GM23248 (cell line): ENCODE results near the gene SKAP1. TPM values are rescaled to one million over a fixed set of nuclear protein-coding genes. Genes with fewer than 3 reads are reported as not detected.

Source experiments
- DNase-seq: peaks from one replicate; pipeline ENCODE4 v3.0.0-alpha.2; 2015
- H2AFZ ChIP-seq: fragments of 200-600 bp; sonication (generic); 2 replicates; pipeline ENCODE4 v1.6.1; 2016; ENCODE audit warnings: antibody characterized with exemption
- H3F3A ChIP-seq: fragments of 200-600 bp; sonication (generic); 2 replicates; pipeline ENCODE4 v1.6.1; 2016; ENCODE audit warnings: mild to moderate bottlenecking, antibody characterized with exemption, mixed run types; ENCODE audit not compliant: insufficient read depth
- H3K27ac ChIP-seq: fragments of 200-600 bp; sonication (generic); 2 replicates; pipeline ENCODE4 v1.5.1; 2016; ENCODE audit warnings: mild to moderate bottlenecking
- H3K27me3 ChIP-seq: fragments of 200-600 bp; sonication (generic); replicated peaks from 2 replicates; pipeline ENCODE4 v1.6.1; 2016; ENCODE audit warnings: mild to moderate bottlenecking; ENCODE audit not compliant: insufficient read depth
- H3K36me3 ChIP-seq: fragments of 200-600 bp; sonication (generic); 2 replicates; pipeline ENCODE4 v1.6.1; 2016; ENCODE audit warnings: low read depth, mild to moderate bottlenecking
- H3K4me1 ChIP-seq: fragments of 200-600 bp; sonication (generic); 2 replicates; pipeline ENCODE4 v1.6.1; 2016; ENCODE audit warnings: mild to moderate bottlenecking; ENCODE audit not compliant: insufficient read depth
- H3K4me2 ChIP-seq: fragments of 200-600 bp; sonication (generic); one replicate; pipeline ENCODE4 v1.6.1; 2016; ENCODE audit warnings: mild to moderate bottlenecking; ENCODE audit not compliant: unreplicated experiment
- H3K4me3 ChIP-seq: fragments of 200-600 bp; sonication (generic); 2 replicates; pipeline ENCODE4 v1.5.1; 2016; ENCODE audit warnings: mild to moderate bottlenecking
- H3K79me2 ChIP-seq: fragments of 200-600 bp; sonication (generic); 2 replicates; pipeline ENCODE4 v1.6.1; 2016; ENCODE audit warnings: mild to moderate bottlenecking; ENCODE audit not compliant: insufficient read depth
- H3K9ac ChIP-seq: fragments of 200-600 bp; sonication (generic); 2 replicates; pipeline ENCODE4 v1.6.1; 2016; ENCODE audit warnings: mild to moderate bottlenecking
- H3K9me2 ChIP-seq: fragments of 200-600 bp; sonication (generic); 2 replicates; pipeline ENCODE4 v1.6.1; 2016; ENCODE audit warnings: mixed run types, mild to moderate bottlenecking, moderate library complexity; ENCODE audit not compliant: insufficient read depth
- H3K9me3 ChIP-seq: fragments of 200-600 bp; sonication (generic); one replicate; pipeline ENCODE4 v1.6.1; 2017; ENCODE audit warnings: low read depth
- H4K20me1 ChIP-seq: fragments of 200-600 bp; sonication (generic); 2 replicates; pipeline ENCODE4 v1.6.0; 2016; ENCODE audit not compliant: insufficient read depth
- EZH2 ChIP-seq: fragments of 200-600 bp; sonication (generic); IDR thresholded peaks from 2 replicates; pipeline ENCODE4 v1.6.1; 2018; ENCODE audit warnings: antibody characterized with exemption, mild to moderate bottlenecking; ENCODE audit not compliant: insufficient read depth, poor library complexity, severe bottlenecking
- EZH2phosphoT487 ChIP-seq: fragments of 200-600 bp; sonication (generic); IDR thresholded peaks from 2 replicates; pipeline ENCODE4 v1.6.1; 2018; ENCODE audit warnings: antibody characterized with exemption, moderate library complexity, mild to moderate bottlenecking, low read depth; ENCODE audit not compliant: insufficient read depth
- WGBS, 2 experiments: methylation state at CpG; one replicate each; pipeline ENCODE4 v1.1.6; 2015 to 2017; ENCODE audit warnings: low lambda C conversion rate in 2 of 2, low coverage in 1 of 2; ENCODE audit errors: missing lambda C conversion rate in 2 of 2; 5-methylcytosine and 5-hydroxymethylcytosine counted together
- in situ Hi-C: fragments of 300-500 bp; cut with MboI; formaldehyde crosslinking; loops from 2 replicates; pipeline ENCODE4 v1.15.0; 2020
- polyA plus RNA-seq: library from polyadenylated mRNA; unstranded; fragments of >200 nt; fragmentation: Nextera tagmentation; extraction: Ambion mirVana; gene quantifications from 2 replicates; pipeline ENCODE4 v1.2.1, GENCODE V29; 2016
- total RNA-seq: library from RNA; depleted of rRNA; stranded (reverse); fragments of >200 nt; shearing (Covaris generic); gene quantifications from 2 replicates; pipeline ENCODE4 v1.2.3, GENCODE V29; 2014

The SKAP1 gene
- total and polyA plus RNA-seq, 2 experiments from 2014 or later: not detected

DNA sequence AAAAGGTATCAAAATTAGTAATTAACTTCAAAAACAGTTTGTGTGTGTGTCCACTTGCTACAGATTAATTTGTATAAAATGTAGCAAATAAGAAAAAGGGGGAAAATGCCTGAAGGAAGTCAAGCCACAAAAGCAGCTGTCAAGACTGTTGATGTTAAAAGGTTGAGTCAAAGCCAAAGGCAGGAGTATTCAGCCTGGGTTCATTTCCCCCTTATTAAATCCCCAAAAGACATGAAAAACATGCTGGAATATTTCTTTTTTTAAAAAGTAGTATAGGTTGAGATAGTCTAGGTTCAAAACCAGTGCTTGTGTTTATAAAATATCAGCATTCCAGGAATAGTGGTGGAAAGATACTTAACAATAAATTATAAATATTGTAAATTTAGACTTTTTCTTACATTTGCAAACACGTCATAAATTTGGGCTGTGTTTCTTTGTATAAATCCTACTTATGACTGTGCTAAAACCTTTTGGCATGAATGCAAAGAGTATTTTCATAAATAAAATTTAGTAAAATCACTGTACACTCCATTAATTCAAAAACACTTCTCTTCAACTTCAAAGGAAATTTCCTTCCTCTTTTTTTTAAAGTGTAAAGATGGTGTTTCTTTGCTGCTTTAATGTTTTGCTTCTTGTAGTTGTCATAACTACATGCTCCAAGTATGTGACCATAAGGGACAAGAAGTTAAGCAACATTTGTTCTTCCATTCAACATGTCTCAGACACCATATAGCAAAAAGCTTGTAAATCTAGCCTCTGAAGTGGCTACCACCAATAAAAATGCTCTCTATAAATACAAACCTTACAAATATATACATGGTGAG is 72.0 kb downstream of the SKAP1 start:
- Histone ChIP-seq H3K9ac (no peak overlapping the region), H3K27ac (no peak overlapping the region), H3K4me3 (no peak overlapping the region), H3K27me3 (peaks cover 22% of the 10 kb centered on the region; the same call in 1 of the 2 replicates), H3K4me2 (no peak overlapping the region), H4K20me1 (no peaks in the 10 kb centered on the region), H3K36me3 (no peaks in the 10 kb centered on the region), H3K9me2 (no peaks in the 10 kb centered on the region), H3F3A (no peaks in the 10 kb centered on the region), H3K9me3 (no peaks in the 10 kb centered on the region), H2AFZ (no peak overlapping the region), H3K79me2 (no peaks in the 10 kb centered on the region), H3K4me1 (no peaks in the 10 kb centered on the region)
- in situ Hi-C loops: no loop called here
- DNase-seq: no peak
- 75 to 84% methylated on average over 1 of the region's 1 CpG for WGBS, 2 experiments
- TF ChIP-seq EZH2 (no peak), EZH2phosphoT487 (no peak)

- H3K27ac ChIP-seq: no peak overlapping the region
- in situ Hi-C loops: no loop called here
- WGBS, 2 experiments: 56 to 60% methylated on average over 2 of the region's 2 CpGs
Observed at GRCh38 chr17:48356866-48357265, 73.1 kb downstream of the SKAP1 start.

GRCh38 chr17:48352630-48353029 is 77.4 kb downstream of the SKAP1 start:
- Histone ChIP-seq H3K9ac (no peak overlapping the region), H3K4me1 (0 out of 2 replicates have a peak, but pooled peaks cover 9% of the 10 kb centered on the region), H3K9me2 (no peaks in the 10 kb centered on the region), H3K79me2 (no peaks in the 10 kb centered on the region), H3K27ac (no peak overlapping the region), H3K36me3 (no peaks in the 10 kb centered on the region), H2AFZ (no peak overlapping the region), H4K20me1 (no peaks in the 10 kb centered on the region), H3K4me2 (no peak overlapping the region), H3K4me3 (no peak overlapping the region), H3F3A (no peaks in the 10 kb centered on the region), H3K9me3 (no peaks in the 10 kb centered on the region), H3K27me3 (no peaks in the 10 kb centered on the region)
- in situ Hi-C loops: no loop called here
- no peak for TF ChIP-seq EZH2
- TF ChIP-seq EZH2phosphoT487: no peak
- peak; percentile 53 for DNase-seq

More at GRCh38 chr17:48356866-48357265, 73.1 kb downstream of the SKAP1 start:
- no peak for DNase-seq
- peaks cover 12% of the 10 kb centered on the region; the same call in 1 of the 2 replicates for H3K27me3 ChIP-seq
- 0 out of 2 replicates have a peak, but pooled peaks cover 9% of the 10 kb centered on the region for H3K4me1 ChIP-seq
- no peaks in the 10 kb centered on the region for H3F3A ChIP-seq
- no peaks in the 10 kb centered on the region for H4K20me1 ChIP-seq
- no peak overlapping the region for H2AFZ ChIP-seq
- H3K9ac ChIP-seq: no peak overlapping the region
- no peak overlapping the region for H3K4me2 ChIP-seq
- H3K79me2 ChIP-seq: no peaks in the 10 kb centered on the region
- H3K36me3 ChIP-seq: no peaks in the 10 kb centered on the region
- no peak overlapping the region for H3K4me3 ChIP-seq
- no peaks in the 10 kb centered on the region for H3K9me3 ChIP-seq
- H3K9me2 ChIP-seq: no peaks in the 10 kb centered on the region
- no peak for TF ChIP-seq EZH2phosphoT487

- Histone ChIP-seq H3K4me2 (peak overlapping the region; percentile 22), H3K36me3 (no peaks in the 10 kb centered on the region), H4K20me1 (no peaks in the 10 kb centered on the region), H3K27ac (no peak overlapping the region), H3K9me3 (no peaks in the 10 kb centered on the region), H3F3A (no peaks in the 10 kb centered on the region), H3K4me3 (no peak overlapping the region), H3K9me2 (no peaks in the 10 kb centered on the region), H3K27me3 (0 out of 2 replicates have a peak, but pooled peaks cover 3% of the 10 kb centered on the region), H3K4me1 (0 out of 2 replicates have a peak, but pooled peaks cover 9% of the 10 kb centered on the region), H3K79me2 (no peaks in the 10 kb centered on the region), H3K9ac (no peak overlapping the region), H2AFZ (no peak overlapping the region)
- in situ Hi-C loops: no loop called here
- DNase-seq: peak; percentile 59
- TF ChIP-seq EZH2phosphoT487: no peak
- no peak for TF ChIP-seq EZH2
Observed at GRCh38 chr17:48351911-48352332, 78.1 kb downstream of the SKAP1 start.

DNA sequence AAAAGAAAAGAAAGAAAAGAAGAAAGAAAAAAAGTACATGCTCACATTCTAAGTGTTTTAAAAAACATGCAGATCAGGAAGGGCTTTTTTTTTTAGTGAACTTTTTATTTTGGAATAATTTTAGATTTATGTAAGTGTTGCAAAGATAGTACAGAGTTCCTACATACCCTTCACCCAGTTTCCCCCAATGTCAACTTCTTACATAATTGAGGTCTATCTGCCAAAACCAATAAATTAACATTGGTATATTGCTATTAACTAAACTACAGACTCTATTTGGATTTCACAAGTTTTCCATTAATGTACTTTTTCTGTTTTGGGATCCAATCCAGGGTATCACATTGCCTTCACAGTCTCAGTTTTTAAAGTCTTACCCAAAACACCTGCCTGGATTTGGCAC is 81.7 kb downstream of the SKAP1 start:
- Histone ChIP-seq H3K36me3 (no peaks in the 10 kb centered on the region), H3K27me3 (0 out of 2 replicates have a peak, but pooled peaks cover 4% of the 10 kb centered on the region), H3K4me1 (0 out of 2 replicates have a peak, but pooled peaks cover 9% of the 10 kb centered on the region), H3K9me3 (no peaks in the 10 kb centered on the region), H4K20me1 (no peaks in the 10 kb centered on the region), H3K79me2 (no peaks in the 10 kb centered on the region), H3K4me2 (no peak overlapping the region), H3K27ac (no peak overlapping the region), H3K9me2 (no peaks in the 10 kb centered on the region), H3K9ac (no peak overlapping the region), H2AFZ (no peak overlapping the region), H3K4me3 (no peak overlapping the region), H3F3A (no peaks in the 10 kb centered on the region)
- in situ Hi-C loops: no loop called here
- no peak for TF ChIP-seq EZH2
- TF ChIP-seq EZH2phosphoT487: no peak
- DNase-seq: no peak
